HG03442 (cell line): Measurements from ENCODE around the gene APBA1.
"Not testable (repeated sequence)": the region's sequence is repeated elsewhere in the genome, so short reads cannot be mapped to it uniquely, and the experiment has no call there.

Experiments used
- ATAC-seq: cut with Tn5 transposase; IDR thresholded peaks from one replicate; pipeline ENCODE4 v1.9.1; 2021; ENCODE audit warnings: mild to moderate bottlenecking, moderate library complexity; ENCODE audit not compliant: unreplicated experiment

Gene APBA1

DNA sequence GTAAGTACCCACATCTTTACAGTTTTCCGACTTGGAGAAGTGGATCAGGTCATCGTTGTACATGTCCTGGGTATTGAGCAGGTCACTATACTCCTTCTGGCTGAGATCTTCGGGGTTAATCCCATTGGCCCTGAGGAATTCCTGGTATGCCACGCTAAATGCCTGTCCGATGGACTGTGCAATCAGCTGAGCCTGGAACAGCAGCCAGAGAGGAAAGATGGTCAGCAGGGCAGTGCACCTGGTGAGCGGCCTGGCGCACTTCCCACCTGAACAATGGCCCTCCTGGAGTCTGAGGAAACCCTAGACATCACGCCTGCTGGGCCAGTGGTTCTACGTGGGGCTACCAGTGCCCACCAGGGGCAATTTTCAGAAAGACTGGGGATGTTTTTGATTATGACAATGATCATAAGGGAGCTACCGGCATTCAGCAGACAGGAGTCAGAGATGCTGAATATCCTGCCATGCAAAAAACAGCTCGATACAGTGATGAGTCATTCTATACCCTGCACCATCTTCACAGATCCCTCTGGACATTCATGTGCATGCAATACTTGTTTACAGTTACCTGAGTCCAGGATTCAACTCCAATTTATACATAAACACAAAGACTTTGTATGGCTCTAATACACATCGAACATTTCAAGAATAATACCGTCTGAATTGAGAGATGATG lies 219.9 kb downstream of the APBA1 start:
- no peak for ATAC-seq

DNA sequence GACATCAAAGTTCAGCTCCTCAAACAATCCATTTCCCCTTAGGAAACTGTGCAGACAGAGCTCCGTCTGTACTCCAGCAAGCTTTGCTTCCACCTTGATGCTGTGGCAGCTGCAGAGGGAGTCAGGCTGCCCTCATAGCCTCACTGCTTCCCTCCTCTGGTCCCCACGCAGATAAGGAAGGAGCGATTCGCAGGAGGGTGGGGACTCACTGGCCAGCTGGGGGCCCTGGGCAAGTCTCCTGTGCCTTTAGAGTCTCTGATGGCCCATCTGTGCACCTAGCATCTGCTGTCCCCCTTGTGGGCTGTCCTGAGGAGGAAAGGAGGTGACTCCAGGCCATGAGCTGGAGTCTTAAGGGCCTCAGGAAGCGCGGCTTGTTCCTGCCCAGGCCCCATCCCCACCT lies 225.7 kb downstream of the APBA1 start:
- no peak for ATAC-seq

DNA sequence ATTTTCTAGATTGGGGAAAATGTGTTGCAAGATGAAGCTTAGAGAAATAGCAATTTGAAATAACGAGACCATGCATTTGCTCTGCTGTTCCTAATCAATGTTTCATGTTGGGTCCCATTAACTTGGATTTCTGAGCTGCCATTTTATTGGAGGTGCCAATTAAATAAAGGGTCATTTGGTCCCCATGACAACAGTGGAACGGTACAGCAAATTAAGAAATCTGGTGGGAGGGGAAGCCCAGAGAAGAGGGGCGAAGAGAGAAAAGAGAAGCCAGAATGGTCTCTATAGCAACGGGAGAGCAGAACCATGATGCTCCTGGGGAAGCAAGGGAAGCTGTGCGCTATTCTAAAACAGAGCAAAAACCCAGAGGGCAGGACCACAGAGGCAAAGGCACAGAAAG lies 226.9 kb downstream of the APBA1 start:
- no peak for ATAC-seq

DNA sequence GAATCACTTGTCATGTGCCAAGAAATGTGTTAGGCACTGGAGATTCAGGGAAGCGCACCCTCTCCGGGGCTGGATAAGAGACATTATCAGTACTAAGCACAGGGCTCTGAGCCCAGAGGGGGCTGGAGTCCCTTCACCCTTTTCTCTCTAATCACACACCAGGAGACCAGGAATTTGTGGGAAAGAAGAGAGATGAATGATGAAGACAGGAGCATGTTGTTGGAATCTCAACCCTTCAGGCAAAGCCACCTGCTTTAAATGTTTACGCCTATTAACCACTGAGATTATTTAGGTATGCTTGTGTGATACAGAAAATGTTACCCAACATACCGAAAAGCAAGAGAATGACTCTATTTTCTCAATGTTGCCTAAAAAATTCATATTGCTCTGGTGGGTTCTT lies 227.4 kb downstream of the APBA1 start:
- ATAC-seq = no peak

DNA sequence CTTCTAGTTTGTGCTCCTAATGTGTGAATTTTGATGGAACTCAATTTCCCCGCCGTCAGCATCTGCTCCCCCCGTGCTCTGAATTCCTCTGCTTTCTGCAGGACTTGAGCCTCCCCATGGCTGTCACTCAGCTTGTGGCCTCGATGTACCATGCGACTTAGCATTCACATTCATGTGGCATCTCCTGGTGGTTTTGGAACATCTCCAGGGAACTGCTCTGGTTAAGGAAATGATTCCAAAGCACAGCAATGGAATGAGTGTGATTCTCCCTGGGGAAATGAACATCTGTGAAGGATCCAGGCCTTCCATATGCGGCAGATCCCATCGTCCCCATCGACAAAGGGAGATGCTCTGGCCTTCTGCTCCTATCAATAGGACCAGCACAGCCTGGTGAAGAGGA lies 228.2 kb downstream of the APBA1 start:
- no peak for ATAC-seq

DNA sequence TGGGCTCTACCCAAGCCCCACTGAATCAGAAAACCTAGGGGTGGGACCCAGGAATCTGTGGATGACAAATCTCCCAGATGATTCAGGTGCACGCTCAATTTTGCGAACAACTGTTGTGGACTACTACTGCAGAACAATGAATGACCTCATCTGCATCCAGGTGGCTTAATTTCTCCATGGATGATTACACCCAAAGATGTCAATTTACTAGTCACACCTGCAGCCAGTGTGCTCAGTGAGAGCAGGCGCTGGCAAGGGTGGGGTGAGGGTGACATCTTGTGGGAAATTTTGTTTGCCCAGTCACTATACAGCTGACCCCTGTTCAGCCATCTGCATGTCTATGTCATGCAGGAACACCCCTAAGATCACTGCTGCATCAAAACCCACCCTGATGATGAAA lies 229.0 kb downstream of the APBA1 start:
- no peak for ATAC-seq

DNA sequence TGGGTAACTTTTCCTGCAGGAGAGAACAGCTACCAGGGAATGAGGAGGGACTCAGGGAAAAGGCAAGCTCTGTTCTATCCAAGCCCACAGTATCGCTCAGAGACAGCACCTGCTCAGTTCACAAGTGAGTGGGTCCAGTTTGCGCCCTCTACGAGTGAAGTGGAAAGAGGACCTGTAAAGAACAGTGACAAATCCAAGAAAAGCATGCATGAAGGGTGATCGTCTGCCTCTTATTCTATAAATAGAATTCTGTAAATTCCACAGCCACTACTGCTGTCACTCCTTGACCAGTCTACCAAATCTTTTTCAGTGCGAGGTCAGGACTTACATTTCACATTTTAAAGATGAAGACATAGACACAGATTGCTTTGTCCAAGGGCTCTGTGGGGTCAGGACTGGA lies 229.7 kb downstream of the APBA1 start:
- ATAC-seq = no peak

DNA sequence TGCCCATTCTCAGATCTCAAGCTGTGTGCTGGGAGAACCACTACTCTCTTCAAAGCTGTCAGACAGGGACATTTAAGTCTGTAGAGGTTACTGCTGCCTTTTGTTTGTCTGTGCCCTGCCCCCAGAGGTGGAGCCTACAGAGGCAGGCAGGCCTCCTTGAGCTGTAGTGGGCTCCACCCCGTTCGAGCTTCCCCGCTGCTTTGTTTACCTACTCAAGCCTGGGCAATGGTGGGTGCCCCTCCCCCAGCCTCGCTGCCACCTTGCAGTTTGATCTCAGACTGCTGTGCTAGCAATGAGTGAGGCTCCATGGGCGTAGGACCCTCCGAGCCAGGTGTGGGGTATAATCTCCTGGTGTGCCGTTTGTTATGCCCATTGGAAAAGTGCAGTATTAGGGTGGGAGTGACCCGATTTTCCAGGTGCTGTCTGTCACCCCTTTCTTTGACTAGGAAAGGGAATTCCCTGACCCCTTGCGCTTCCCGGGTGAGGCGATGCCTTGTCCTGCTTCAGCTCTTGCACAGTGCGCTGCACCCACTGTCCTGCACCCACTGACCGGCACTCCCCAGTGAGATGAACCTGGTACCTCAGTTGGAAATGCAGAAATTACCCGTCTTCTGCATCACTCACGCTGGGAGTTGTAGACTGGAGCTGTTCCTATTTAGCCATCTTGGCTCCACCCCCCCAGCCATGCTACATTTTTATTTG lies 231.8 kb downstream of the APBA1 start:
- not testable (repeated sequence) for ATAC-seq

DNA sequence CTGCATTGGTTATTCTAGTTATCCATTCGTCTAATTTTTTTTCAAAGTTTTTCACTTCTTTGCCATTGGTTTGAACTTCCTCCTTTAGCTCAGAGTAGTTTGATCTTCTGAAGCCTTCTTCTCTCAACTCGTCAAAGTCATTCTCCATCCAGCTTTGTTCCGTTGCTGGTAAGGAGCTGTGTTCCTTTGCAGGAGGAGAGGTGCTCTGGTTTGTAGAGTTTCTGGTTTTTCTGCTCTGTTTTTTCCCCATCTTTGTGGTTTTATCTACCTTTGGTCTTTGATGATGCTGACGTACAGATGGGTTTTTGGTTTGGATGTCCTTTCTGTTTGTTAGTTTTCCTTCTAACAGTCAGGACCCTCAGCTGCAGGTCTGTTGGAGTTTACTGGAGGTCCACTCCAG lies 232.5 kb downstream of the APBA1 start:
- ATAC-seq = not testable (repeated sequence)

DNA sequence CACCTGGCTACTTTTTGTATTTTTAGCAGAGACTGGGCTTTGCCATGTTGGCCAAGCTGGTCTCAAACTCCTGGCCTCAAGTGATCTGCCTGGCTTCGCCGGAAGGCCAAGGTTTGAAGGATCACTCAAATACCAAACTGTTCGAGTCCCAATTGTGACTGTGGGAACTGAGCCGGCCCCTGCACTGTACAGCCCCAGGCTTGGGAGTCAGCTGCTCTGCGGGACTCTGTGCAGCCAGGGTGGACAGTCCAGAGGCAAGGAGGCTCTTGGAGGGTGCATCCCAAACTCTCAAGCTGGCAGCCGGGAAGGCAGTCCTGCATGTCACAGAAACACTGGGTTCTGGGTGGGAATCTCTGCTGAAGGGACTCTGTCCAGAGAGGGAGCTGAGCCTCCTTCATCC lies 238.2 kb downstream of the APBA1 start:
- no peak for ATAC-seq

DNA sequence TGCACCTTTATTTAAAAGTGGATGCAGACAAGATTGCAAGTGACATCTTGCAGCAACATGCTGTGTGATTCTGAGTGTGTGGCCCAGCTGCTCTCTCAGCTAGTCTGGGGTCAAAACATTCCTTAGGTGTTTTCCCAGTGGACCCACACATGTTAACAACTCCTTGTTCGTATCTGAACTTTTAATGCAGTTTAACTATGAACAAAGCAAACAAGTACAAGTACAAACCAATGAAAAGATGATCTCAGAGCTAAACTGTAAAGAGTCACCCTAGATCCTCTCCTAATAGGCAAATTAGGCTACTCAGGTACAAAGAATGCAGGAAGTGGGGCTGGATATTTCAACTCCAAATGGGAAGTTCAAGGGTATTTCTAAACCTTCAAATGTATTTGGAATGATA lies 238.8 kb downstream of the APBA1 start:
- no peak for ATAC-seq

DNA sequence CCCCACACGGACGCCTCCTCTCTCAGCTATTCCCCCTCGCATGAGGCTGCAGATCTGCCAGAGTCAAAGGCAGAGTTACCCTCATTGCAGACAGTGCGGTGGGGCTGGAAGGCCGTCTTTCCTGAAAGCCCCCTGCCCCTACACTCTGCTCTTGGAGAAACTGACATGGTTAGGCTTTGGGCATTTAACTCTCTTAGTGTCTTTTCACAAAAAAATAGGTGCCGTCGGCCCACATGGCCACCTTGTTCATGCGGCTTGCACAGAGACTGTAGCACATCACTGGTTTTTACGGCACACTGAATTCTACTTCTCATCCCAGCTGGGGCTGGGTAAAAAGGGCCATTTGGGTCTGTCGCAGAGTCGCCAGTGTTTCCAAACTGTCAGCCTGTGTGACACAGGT lies 239.5 kb downstream of the APBA1 start:
- no peak for ATAC-seq

DNA sequence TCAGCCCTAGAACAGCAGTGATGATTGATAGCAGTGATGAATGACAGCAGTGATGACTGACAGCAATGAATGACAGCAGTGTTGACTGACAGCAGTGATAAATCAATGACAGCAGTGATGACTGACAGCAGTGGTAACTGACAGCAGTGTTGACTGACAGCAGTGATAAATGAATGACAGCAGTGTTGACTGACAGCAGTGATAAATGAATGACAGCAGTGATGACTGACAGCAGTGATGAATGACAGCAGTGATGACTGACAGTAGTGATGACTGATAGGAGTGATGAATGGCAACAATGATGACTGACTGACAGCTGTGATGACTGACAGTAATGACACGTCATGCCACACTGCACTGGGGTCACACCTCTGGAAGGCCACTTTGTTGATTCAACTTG lies 240.4 kb downstream of the APBA1 start:
- ATAC-seq = no peak

DNA sequence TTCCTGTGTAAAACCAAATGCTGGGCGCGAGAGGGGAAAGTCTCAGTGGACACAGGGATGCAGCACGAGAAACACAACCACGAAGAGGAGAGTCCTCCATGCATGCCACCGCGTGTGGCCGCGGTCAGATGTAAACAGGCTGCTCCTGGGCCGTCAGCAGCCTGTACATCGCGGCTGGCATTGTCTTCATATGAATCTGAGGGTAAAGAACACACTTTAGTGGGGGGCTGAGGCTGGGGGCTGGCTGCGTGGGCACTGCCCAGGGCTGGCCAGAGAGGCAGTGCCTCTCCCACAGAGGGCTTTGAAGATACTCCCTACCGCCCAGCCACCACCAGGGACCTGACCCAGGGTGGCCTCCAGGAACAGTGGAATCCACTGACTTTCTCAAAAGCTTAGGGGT lies 241.0 kb downstream of the APBA1 start:
- ATAC-seq = no peak

DNA sequence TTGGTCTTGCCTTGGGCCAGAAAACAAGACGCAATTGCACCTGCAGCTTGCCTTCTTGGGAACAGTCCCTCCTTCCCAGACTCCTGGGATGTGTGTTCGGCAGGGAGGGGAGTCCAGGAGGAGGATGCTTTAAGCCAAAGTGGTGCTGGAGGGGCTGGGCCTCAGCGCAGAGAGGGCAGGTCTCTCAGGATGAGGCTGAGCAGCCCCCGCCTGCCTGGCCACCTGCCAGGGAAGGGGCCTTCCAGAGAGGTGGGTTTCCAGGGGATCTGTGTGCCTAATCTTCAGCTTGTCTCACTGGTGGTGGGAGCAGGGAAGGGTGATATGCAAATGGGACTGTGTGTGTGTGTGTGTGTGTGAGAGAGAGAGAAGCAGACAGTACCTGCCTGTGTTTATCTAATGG lies 242.0 kb downstream of the APBA1 start:
- ATAC-seq = no peak

DNA sequence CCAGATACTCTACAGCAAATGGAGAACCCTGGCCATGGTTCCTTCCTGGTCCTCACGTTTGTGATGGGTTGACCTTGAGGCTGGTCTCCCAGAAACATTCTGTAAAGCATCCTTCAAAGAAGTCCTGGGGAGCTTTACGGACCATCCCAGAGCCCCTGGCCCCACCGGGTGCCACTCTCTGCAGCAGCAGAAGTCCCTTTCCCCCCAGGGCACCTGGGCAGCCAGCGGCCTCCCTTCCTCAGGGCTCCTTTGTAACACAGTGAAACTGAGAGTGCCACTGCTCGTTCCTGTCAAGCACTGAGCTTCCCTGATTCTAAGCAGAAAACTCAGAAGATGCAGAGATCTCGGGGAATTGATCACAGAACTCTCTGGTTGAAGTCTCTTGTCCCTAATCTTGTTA lies 242.9 kb downstream of the APBA1 start:
- ATAC-seq = no peak

DNA sequence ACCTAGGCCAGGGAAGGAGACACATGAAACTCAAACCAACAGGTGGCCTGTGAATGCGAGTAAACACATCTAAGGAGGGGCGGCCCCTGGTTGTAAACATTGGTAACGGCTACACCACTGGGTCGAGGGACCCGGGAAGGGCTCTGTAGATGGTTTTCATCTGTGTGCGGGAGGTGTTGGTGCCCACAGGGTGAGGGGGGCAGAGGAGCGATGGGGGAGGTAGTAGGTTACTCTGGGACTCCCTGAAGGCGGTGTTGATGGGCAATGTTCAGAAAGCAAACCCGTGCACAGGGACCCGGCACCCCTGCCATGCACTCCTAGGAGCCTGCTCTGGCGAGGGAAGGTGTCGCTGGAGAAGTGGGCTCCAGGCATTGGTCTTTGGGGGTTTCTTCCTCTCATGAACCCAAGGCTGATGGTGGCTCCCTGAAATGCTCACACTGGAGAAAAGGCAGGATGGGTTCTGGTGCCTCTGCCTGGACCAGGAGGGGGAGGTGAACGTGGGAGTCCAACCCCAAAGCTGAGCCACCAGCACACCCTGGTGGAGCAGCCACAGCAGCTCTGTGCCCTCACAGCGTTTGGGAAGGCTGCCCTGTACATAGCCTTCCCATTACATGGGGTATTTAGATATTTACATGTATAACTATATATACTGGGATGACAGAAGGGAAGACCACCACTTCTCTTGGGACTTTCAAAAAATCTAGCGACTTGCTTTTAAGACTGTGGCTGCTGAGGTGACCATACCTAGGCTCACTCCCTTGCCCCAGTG lies 244.0 kb downstream of the APBA1 start:
- ATAC-seq = no peak

DNA sequence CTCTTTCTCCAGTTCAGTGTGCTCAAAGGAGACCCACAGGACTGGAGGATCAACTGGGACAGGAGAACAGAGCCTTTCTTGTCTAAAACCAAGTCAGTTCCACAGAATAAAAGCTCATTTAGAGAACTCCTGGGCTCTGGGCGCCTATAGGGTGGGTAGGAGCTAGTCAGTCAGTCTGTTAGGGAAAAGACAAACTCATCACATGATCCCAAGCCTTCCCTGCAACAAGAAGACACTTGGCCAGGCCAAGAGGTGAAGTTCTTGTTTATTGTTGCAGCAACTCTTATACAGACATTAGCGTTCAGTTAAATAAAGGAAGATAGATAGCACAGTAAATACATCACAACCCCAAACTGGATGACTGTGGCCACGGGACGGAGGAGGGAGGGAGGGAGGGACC lies 244.9 kb downstream of the APBA1 start:
- ATAC-seq = no peak

DNA sequence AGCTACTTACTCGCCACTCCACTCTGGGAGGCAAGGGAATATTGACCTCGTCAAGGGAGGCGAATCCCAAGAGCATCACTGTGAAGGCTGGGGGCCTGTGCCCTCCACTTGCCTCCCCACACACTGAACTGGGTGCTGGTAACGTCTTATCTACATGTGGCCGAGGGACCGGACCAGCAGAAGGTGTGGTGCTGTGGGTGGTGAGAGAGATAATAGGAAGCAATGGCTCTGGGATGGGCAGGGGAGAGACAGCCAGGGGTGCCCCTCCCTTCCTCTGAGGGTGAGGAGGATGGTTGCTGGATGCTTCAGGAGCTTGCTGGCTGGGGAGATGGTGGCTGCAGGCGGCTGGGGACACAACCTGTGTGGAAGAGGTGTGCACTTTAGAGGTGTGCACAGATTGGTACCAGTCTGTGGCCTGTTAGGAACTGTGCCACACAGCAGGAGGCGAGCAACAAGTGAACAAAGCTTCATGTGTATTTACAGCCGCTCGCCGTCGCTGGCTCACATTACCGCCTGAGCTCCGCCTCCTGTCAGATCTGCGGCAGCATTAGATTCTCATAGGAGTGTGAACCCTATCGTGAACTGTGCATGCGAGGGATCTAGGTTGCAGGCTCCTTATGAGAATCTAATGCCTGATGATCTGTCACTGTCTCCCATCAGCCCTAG lies 246.9 kb downstream of the APBA1 start:
- ATAC-seq = no peak

DNA sequence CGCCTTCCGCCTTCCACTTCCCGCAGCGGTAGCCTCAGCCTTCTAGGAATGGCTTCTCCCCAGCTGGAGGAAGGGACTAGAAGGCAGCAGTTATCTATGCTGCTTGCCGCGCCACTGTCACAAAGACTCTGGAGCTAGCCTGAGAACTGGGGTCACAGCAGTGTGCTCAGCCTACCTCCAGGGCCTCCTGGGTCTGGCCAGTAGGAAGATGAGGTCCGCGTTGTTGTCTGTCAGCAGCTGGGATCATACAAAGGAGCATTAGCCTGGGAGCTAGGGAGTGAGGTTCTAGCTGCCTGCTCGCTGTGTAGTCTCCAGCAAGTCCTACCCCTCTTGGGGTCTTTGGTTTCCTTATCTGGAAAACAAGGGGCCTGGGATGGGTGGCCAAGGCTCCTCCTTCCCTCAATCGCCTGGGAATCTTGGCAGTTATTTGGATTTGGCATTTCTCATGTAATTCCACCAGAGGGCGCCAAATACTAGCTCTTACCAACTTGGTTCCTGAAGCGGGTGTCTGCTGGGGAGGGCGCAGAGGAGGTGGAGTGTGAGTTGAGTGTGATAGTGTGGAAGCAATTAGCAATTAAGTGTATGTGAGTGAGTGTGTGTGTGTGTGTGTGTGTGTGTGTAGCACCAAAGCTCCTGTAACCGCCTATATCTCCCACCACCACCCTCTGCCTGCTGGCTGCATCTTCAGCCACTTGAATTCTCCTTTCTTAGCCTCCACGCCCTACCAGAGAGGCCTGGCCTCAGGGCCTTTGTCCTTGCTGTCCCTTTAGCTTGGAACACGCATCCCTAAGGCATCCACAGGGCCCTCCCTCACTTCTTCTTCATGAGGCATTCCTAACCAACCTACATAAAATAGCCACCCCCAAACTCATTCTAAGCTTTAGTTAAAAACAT lies 250.0 kb downstream of the APBA1 start:
- ATAC-seq = peak; percentile 45
